ENCODE measurements around the gene ZBTB42. TPM values are rescaled to one million over a fixed set of nuclear protein-coding genes. Genes with fewer than 3 reads are reported as not detected.

ZBTB42 gene
- total RNA-seq, 6 donors from 2014 or later = 13.9 to 24.8 (median 20.9) TPM

DNA sequence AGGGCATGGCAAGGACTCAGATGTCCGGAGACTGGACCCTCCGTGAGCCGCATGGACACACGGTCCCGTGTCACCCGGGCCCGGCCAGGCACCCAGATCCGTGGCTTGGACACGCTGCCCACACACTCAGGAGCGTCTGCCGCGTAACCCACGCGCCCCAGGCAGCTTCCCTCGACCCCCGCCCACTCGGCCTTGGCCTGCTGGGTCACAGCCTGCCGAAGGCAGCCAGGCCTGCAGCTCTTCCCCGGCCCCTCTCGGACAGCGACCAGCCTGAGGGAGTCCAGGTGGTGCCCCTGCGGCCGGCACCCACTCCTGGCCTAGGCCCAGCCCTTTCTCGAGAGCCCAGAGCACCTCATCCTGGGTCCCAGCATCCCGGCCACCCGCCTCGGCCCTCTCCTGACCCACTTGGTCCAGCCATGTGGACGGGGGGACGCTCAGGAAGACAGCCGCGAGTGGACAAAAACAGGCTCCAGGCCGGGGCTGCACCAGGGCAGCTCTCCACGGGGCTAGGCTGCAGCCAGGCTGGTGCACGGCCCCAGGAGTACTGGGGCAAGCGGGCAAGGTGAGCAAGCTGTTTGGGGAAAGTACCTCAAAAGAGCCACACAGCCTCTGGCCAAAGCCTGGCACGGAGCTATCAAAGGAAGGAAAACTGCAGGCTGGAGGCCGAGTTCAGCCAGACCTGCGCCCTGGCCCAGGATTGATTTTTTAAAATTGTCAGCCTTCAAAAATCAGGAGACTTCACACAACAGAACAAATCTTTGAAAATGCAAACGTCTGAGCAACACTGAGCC, 11.8 kb upstream of the ZBTB42 start:
- peak overlapping the region in 1 of 4 donors; percentile 78 for H3K27ac ChIP-seq
- ATAC-seq (ENCODE audit: low FRiP score in 2 of 2) (no peak), DNase-seq (peak in 1 of 2 donors; percentile 78)
- H3K36me3 ChIP-seq = peaks cover 0 to 50% (median 32%) of the 10 kb centered on the region in 4 donors
- WGBS, 2 donors = 78 to 89% methylated on average over 16 to 39 of the region's 39 CpGs
- H3K4me1 ChIP-seq = peaks cover 65 to 97% (median 85%) of the 10 kb centered on the region in 4 donors
- H3K27me3 ChIP-seq = no peaks in the 10 kb centered on the region
- TF ChIP-seq POLR2AphosphoS5 (IDR thresholded peaks at IDR 0.05) = no peak
- no peak for TF ChIP-seq POLR2A (IDR thresholded peaks at IDR 0.05)
- TF ChIP-seq, protein P1, sequence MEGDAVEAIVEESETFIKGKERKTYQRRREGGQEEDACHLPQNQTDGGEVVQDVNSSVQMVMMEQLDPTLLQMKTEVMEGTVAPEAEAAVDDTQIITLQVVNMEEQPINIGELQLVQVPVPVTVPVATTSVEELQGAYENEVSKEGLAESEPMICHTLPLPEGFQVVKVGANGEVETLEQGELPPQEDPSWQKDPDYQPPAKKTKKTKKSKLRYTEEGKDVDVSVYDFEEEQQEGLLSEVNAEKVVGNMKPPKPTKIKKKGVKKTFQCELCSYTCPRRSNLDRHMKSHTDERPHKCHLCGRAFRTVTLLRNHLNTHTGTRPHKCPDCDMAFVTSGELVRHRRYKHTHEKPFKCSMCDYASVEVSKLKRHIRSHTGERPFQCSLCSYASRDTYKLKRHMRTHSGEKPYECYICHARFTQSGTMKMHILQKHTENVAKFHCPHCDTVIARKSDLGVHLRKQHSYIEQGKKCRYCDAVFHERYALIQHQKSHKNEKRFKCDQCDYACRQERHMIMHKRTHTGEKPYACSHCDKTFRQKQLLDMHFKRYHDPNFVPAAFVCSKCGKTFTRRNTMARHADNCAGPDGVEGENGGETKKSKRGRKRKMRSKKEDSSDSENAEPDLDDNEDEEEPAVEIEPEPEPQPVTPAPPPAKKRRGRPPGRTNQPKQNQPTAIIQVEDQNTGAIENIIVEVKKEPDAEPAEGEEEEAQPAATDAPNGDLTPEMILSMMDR (IDR thresholded peaks at IDR 0.05) = no peak
- TF ChIP-seq EP300 (IDR thresholded peaks at IDR 0.05) = no peak
- H3K4me3 ChIP-seq = no peak overlapping the region
- no peaks in the 10 kb centered on the region for H3K9me3 ChIP-seq

DNA sequence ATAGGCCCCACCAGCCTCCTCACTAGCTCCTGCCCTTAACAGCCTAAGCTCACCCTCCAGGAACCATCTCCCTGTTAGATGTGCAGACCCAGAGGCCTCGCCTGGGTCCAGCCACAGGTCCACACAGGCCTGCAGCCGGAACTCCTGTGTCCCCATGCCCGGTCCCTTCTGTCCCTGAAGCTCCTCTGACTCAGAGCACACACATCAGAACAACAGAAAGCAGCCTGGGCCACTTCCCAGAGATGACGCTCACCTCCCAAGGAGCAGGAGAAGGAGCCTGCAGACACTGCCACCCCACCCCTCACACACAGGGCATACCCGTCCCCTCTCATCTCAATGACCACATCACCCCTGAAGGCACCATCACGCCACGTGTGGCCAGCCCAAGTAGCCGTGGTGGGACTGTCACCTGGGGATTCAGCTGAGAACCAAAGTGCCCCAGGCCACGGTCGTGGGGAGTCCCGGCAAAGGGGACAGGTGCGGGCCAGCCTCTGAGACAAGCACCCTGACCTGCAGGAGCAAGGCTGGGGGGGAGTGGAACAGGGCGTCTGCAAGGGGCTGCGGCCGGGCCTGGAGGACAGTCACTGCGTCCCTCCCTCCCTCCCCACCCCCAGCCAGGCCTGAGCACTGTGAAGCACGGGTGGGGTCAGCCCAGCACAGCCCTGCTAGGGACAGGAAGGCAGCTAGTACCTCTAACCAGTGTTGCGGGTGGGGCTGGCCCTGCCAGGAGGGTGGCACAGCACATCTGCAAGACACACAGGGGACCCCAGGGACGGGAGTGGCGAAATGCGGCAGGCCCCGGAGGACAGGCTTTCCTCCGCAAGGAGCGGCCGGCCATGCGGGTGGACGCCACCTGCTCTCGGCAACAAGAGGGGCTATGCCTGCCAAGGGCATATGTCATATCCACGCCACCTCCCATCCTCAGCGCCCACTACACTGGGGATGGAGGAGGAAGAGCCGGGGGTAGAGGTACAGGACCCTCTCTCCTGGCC, 10.9 kb upstream of the ZBTB42 start:
- H3K27me3 ChIP-seq = no peaks in the 10 kb centered on the region
- WGBS, 2 donors = 95 to 97% methylated on average over 13 to 31 of the region's 31 CpGs
- H3K9me3 ChIP-seq = no peaks in the 10 kb centered on the region
- H3K4me1 ChIP-seq = peaks cover 60 to 94% (median 84%) of the 10 kb centered on the region in 4 donors
- TF ChIP-seq, protein P1 (IDR thresholded peaks at IDR 0.05) = no peak
- TF ChIP-seq EP300 (IDR thresholded peaks at IDR 0.05) (no peak), POLR2A (IDR thresholded peaks at IDR 0.05) (no peak), POLR2AphosphoS5 (IDR thresholded peaks at IDR 0.05) (no peak)
- DNase-seq = peak in 1 of 2 donors; percentile 69
- ATAC-seq (ENCODE audit: low FRiP score in 2 of 2) = no peak
- peaks cover 0 to 46% (median 32%) of the 10 kb centered on the region in 4 donors for H3K36me3 ChIP-seq
- H3K27ac ChIP-seq = no peak overlapping the region
- H3K4me3 ChIP-seq = no peak overlapping the region

DNA sequence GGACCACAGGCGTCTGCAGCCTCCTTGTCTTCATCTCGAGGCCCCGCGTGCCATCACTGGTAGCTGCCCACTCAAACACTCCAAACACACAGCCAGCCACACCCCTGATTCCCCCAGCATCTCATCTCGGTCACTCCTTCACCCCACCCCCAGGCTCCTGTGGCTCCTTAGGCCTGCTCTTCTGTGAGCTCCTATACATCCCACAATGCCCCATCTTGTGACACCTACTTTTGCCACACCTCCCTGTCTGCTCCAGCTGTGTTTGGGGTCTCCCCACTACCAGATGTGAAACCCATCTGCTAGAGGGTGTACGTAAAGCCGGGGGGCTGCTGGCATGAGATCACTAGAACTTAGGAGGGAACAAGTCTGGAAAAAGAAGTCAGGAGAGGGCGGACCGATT, 9.5 kb upstream of the ZBTB42 start:
- H3K4me3 ChIP-seq = no peak overlapping the region
- no peaks in the 10 kb centered on the region for H3K9me3 ChIP-seq
- H3K36me3 ChIP-seq = peaks cover 0 to 42% (median 32%) of the 10 kb centered on the region in 4 donors
- DNase-seq (peak in 1 of 2 donors; percentile 33), ATAC-seq (ENCODE audit: low FRiP score in 2 of 2) (no peak)
- 86 to 93% methylated on average over 7 to 9 of the region's 9 CpGs for WGBS, 2 donors
- H3K4me1 ChIP-seq = peaks cover 55 to 87% (median 77%) of the 10 kb centered on the region in 4 donors
- H3K27me3 ChIP-seq = no peaks in the 10 kb centered on the region
- TF ChIP-seq POLR2A (IDR thresholded peaks at IDR 0.05) = no peak
- TF ChIP-seq POLR2AphosphoS5 (IDR thresholded peaks at IDR 0.05) = no peak
- TF ChIP-seq EP300 (IDR thresholded peaks at IDR 0.05) = no peak
- TF ChIP-seq, protein P1 (IDR thresholded peaks at IDR 0.05) = no peak
- peak overlapping the region in 2 of 4 donors; percentile 39 to 70 for H3K27ac ChIP-seq

DNA sequence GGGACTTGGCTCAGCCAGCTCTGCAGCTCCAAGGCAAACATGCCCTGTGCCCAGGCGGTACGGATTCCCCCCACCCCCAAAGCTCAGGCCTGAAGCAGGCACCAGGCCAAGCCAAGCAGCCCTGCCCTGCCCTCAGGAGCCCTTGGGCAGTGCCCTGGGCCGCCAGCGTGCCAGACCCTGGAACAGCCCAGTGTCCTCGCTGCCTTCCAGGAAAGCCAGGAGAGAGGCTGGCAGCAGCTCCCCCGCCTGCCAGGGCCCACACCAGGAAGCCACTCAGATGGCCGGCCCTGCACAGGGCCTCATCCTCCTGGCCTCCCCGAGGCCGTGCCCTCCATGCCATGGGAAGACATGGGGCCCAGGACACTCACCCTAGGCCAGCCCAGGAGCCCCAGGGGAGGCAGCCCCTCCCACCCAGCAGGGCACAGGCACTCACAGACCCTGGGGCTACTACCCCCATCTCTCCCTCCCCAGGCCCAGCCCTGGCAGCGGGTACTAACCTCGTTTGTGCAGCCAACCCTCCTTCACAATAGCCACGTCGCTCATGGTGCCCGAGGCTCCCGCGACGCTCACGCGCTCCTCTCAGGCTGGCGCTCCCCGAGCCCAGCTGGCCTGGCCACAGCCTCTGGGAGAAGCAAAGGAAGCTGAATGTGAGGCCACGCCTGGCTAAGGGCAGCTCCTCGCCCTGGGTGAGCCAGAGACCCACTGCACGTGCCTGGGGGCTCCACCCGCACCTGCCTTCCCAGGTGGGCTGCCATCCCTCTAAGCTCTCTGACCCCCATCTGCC, 8.6 kb upstream of the ZBTB42 start:
- no peak overlapping the region for H3K4me3 ChIP-seq
- TF ChIP-seq POLR2A (IDR thresholded peaks at IDR 0.05) (no peak), POLR2AphosphoS5 (IDR thresholded peaks at IDR 0.05) (no peak), EP300 (IDR thresholded peaks at IDR 0.05) (no peak)
- TF ChIP-seq, protein P1 (IDR thresholded peaks at IDR 0.05) = peak in 1 of 6 experiments; percentile 7
- peaks cover 0 to 42% (median 32%) of the 10 kb centered on the region in 4 donors for H3K36me3 ChIP-seq
- H3K4me1 ChIP-seq = peaks cover 52 to 87% (median 77%) of the 10 kb centered on the region in 4 donors
- ATAC-seq (ENCODE audit: low FRiP score in 2 of 2) (peak in 1 of 2 donors; percentile 81), DNase-seq (peak; percentile 88 to 91)
- H3K27me3 ChIP-seq = no peaks in the 10 kb centered on the region
- 65 to 88% methylated on average over 6 to 20 of the region's 25 CpGs for WGBS, 2 donors
- peak overlapping the region; percentile 42 to 81 (median 70) for H3K27ac ChIP-seq
- H3K9me3 ChIP-seq = no peaks in the 10 kb centered on the region
